Frontal cortex (tissue), 4 donors: ENCODE results near the gene NKAIN4. TPM values are rescaled to one million over a fixed set of nuclear protein-coding genes. Genes with fewer than 3 reads are reported as not detected.
A peak's percentile ranks its signal among the peaks of the same experiment; 100 is the strongest.

Source experiments
- DNase-seq, 2 donors: peaks; one replicate each; pipeline ENCODE4 v3.0.0; 2012; ENCODE audit warnings: low spot score in 2 of 2
- FAIRE-seq: peaks from 2 replicates; lab custom pipeline; 2012; peaks lifted over from hg19 to GRCh38; lab: Jason Lieb, UNC
- small RNA-seq: library from RNA; depleted of rRNA; stranded (forward); fragments of <200 nt; gene quantifications from one replicate; pipeline ENCODE3, GENCODE V24; 2014
- total RNA-seq: library from RNA; depleted of rRNA; stranded (reverse); fragments of >200 nt; gene quantifications from one replicate; pipeline ENCODE4 v1.2.3, GENCODE V29; 2014
- donor health status: control.
- donor health status: control.
- donor health status: control.

NKAIN4 gene
- total RNA-seq, 1 donor from 2014 or later, result 14.7 TPM

DNA sequence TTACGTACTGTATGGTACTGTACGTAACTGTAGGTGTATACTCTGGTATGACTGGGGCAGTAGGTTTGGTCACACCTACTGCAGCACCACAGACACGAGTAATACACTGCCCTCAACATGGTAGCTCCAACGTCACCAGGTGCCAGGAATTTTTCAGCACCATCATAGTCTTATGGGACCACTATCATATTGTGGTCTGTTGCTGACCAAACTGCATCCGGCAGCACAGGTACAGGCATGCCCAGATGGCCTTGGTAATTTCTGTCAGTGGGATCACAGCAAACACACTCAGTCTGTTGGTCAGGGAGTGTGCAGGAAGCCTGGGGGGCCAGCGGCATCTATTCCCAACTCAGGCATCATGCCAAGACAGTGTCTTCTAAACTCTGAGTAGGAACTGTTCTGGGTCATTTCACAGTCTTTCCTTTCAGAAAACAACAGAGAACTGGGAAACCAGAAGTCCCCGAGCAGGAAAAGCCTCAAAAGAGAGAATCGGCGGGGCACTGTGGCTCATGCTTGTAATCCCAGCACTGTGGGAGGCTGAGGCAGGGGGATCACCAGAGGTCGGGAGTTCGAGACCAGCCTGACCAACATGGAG lies 44.2 kb downstream of the NKAIN4 start:
- no peak for FAIRE-seq

DNA sequence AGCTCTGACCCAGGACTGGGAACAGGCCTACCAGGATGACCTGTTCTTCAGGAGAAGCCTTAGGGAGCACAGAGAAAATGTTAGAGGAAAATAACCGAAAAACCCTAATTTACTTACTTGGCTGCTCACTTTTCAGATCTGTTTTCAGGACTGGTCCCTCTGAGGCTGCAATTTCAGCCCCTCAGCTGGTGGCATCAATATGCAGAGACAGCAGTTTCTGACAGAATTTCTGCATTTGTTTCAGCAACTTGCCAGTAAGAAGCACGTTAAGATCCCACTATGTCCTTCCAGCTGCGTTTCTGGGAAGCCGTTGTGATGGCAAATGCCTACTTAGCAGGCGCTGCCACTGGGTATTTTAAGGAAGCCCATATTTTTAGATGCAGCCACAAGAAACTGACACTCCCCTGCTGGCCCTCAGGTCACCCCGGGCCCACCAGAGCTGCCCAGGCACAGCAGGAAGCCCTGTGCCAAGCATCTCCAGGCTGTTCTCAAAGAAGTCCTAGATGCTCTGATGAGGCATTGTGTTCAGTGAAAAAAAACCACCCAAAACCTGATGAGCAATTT lies 45.8 kb downstream of the NKAIN4 start:
- FAIRE-seq (no peak), DNase-seq (no peak)

More for the DNA sequence above, 44.2 kb downstream of the NKAIN4 start:
- DNase-seq, result no peak

DNA sequence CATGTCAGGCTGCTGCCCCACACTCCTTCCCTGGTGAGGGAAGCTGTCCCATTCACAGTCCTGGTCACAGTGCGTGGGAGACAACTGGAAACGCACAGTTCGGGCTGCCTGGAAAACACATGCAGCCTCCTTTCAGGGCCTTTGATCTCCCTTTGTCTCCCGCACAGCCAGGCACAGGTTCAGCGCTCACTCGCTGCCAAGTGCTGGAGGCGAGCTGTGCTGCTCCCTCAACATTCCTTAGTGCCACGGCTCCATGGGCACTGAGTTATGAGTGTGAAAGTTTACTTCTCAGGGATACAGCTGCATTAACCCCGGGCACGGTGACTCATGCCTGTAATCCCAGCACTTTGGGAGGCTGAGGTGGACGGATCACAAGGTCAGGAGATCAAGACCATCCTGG lies 47.4 kb downstream of the NKAIN4 start:
- no peak for FAIRE-seq
- no peak for DNase-seq

- DNase-seq, result no peak
- no peak for FAIRE-seq
Measured at GRCh38 chr20:63205896-63206295, 48.4 kb downstream of the NKAIN4 start.

DNA sequence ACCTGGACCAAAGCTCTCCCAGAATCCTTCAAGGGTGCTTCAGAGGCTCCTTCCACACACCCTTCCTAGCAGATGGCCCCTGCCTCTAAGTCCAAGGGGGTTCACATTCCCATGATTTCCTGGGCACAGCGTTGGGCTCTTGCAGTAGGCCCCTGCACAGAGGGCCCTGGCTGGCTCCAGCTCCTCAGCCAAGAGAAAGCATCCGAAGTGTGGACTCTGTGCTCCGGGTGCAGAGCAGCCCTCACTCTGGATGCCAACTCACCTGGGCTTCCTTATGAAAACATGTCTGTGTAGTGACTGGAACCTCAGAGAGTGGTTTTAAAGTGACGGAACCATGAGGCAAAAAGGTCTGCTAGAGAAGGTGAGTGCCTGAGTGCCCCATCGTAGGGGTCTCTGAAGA lies 49.9 kb downstream of the NKAIN4 start:
- no peak for FAIRE-seq
- DNase-seq, result no peak

GRCh38 chr20:63202811-63203526 lies 51.3 kb downstream of the NKAIN4 start:
- FAIRE-seq, result no peak
- no peak for DNase-seq

GRCh38 chr20:63202021-63202420 lies 52.2 kb downstream of the NKAIN4 start:
- DNase-seq, result no peak
- no peak for FAIRE-seq

DNA sequence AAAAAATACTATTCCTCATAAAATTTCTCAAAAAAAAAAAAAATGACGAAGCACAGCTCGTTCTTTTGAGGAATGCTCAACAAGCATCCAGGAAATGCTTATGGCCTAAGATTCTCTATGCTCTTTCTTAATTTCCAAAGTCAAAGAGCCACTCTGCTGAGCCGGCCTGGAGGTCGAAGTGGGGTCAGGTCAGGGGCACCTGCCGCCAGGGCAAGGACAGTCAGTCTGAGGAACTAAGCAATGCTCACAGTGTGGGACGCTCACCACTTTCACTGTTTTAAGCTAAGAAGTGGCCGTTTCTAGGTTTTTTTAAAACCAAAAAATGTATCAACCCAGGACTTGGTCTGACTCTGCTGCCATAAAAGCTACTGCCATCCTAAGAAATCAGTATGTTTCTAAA lies 55.7 kb downstream of the NKAIN4 start:
- no peak for FAIRE-seq

DNA sequence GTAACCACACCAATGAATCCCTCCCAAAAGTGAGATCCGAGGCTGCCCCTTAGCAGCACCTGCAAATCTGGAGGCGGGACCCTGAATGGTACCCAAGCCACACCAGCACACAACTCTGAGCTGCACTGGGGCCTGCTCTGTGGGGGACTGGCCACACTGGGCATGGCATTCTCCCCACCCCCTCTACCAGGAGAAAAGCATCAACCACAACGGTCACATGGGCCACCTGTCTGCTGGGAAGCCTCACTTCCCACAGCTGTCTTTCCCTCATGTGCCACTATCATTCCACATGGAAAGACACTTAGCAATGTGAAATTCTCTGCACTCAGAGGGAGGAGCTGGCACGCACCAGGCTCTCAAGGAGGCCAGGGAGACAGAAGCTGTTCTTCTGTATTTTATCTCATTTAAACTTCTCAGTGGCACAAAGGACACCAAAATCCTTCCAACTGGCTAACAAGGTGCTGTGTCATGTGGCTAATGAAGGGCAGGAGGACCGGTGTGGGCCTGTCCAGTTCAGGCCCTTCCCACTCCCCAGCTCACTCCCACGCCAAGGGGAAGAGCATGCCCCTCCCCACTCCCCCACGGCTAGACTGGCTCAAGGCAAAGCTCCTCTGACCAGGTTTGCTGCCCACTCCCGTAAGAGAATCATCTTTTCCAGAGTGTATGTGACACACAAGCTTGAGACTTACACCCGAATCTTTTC lies 57.3 kb downstream of the NKAIN4 start:
- DNase-seq (no peak), FAIRE-seq (no peak)

More for the DNA sequence above, 55.7 kb downstream of the NKAIN4 start:
- DNase-seq, result no peak

- DNase-seq (no peak), FAIRE-seq (no peak)
Measured at GRCh38 chr20:63194797-63195173, 59.5 kb downstream of the NKAIN4 start.

GRCh38 chr20:63194007-63194796 lies 60.1 kb downstream of the NKAIN4 start:
- FAIRE-seq (no peak), DNase-seq (no peak)

GRCh38 chr20:63192721-63193120 lies 61.5 kb downstream of the NKAIN4 start:
- FAIRE-seq (no peak), DNase-seq (no peak)

GRCh38 chr20:63191400-63191799 lies 62.9 kb downstream of the NKAIN4 start:
- FAIRE-seq, result no peak
- DNase-seq, result no peak

- no peak for FAIRE-seq
- DNase-seq, result no peak
Measured at GRCh38 chr20:63190828-63191227, 63.4 kb downstream of the NKAIN4 start.

Small RNAs within 50 kb of the gene (small RNA-seq; reads per million reads assigned to genes)
- not detected for gene MIR3196
- 1.7 reads per million, percentile 78 among the genes with 10 or more reads in this experiment for gene MIR4326

Other genes starting within 250 kb of the NKAIN4 start
- gene BHLHE23, start 247.5 kb downstream of the NKAIN4 start, total RNA-seq, result not detected
- gene YTHDF1, start 38.3 kb downstream of the NKAIN4 start, total RNA-seq, result 20.4 TPM
- not detected for gene BIRC7, start 18.6 kb downstream of the NKAIN4 start, total RNA-seq
- 25.3 TPM for gene ARFGAP1, start 18.4 kb upstream of the NKAIN4 start, total RNA-seq
- 4.1 TPM for gene COL20A1, start 38.7 kb upstream of the NKAIN4 start, total RNA-seq
- 6.9 TPM for gene CHRNA4, start 106.9 kb upstream of the NKAIN4 start, total RNA-seq
- gene KCNQ2, start 218.2 kb upstream of the NKAIN4 start, total RNA-seq, result 159 TPM
- 179 TPM for gene EEF1A2, start 244.6 kb upstream of the NKAIN4 start, total RNA-seq